Occipital lobe (tissue), 3 donors: ENCODE data around the gene PDCL3. TPM values are rescaled to one million over a fixed set of nuclear protein-coding genes. Genes with fewer than 3 reads are reported as not detected.

ENCODE experiments used
- DNase-seq: peaks from one replicate; lab custom pipeline; 2025; lab: John Stamatoyannopoulos, UW
- small RNA-seq: library from RNA; depleted of rRNA; stranded (forward); fragments of <200 nt; gene quantifications from one replicate; pipeline ENCODE3, GENCODE V24; 2014
- total RNA-seq: library from RNA; depleted of rRNA; stranded (reverse); fragments of >200 nt; gene quantifications from one replicate; pipeline ENCODE4 v1.2.3, GENCODE V29; 2014

PDCL3 gene
- total RNA-seq, 1 donor from 2014 or later: 8.1 TPM

DNA sequence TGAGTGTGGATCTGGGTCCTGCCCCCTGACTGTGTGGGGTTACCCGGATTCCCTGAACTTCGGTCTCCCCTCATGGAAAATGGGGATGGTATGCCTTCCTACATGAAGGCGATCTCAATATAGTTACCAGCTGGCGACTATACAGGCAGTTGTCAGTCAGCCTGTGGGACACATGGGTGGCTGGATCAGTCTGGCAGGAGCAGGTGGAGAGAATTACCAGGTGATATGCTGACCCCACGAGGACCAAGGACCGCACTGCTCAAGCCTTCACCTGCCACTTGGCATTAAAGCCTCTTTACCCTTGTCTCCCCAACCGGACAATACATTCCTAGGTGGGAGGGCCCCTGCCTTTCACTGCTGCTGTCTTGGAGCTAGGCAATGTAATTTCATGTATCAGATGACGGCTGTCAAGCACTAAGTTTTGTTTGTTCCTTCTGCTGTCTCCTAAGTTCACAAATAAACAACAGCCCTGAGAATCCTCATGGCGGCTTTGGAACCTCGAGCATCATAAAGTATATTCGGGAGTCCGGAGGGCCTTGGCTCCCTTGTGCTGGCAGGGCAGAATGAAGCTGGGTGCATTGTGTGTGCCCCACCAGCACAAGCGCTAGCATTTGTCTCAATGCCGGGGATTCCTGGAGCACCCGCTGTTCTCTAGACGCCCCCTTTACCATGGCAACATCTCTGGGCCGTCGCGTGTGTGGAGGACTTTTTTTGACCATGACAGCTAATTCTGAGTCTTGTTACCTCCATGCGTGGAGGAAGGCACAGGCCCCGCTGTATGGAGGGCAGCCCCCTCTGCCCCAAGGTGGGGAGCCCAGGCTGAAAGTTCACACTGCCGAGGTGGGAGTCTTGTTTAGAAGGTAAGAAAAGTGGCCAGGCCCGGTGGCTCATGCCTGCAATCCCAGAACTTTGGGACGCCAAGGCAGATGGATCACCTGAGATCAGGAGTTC lies 48.6 kb downstream of the PDCL3 start:
- DNase-seq: no peak

DNA sequence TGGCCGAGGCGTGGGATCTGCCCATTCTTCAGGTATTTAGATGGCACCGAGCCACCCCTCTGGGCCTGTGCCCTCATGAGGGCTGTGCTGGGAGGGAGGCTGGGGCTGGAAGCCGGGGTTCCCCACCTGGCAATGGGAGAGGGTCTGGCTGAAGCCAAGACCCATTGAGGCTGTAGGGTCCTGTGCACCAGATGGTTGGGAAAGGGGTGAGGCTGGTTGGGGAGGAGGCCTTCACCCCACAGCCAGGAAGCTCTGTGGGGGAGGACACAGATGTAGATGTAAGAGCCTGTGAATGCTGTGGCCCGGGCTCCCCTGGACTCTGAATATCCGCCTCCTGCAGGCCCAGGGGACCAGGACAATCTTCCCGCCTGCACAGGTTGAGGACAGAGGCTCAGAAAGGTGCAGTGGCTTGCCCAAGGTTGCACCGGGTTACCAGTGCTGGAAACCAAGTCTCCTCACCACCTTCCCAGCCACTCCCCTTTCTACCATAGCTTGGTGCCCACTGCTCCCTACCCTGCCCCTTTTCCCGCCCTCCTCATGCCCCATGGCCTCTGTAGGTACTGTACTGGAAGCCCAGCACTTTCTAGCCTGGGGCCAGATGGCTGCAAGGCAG lies 49.7 kb downstream of the PDCL3 start:
- DNase-seq: no peak

DNA sequence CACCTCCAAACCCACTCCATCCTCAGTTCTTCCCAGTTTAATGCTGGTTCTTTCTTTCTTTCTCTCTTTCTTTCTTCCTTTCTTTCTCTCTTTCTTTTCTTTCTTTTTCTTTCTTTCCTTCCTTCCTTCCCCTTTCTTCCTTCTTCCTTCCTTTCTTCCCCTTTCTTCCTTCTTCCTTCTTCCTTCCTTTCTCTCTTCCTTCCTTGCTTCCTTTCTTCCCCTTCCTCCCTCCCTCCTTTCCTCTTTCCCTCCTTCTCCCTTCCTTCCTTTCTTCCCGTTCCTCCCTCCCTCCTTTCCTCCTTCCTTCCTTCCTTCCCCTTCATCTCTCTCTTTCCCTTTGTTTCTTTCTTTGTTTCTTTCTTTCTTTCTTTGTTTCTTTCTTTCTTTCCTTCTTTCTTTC lies 50.9 kb downstream of the PDCL3 start:
- no peak for DNase-seq

DNA sequence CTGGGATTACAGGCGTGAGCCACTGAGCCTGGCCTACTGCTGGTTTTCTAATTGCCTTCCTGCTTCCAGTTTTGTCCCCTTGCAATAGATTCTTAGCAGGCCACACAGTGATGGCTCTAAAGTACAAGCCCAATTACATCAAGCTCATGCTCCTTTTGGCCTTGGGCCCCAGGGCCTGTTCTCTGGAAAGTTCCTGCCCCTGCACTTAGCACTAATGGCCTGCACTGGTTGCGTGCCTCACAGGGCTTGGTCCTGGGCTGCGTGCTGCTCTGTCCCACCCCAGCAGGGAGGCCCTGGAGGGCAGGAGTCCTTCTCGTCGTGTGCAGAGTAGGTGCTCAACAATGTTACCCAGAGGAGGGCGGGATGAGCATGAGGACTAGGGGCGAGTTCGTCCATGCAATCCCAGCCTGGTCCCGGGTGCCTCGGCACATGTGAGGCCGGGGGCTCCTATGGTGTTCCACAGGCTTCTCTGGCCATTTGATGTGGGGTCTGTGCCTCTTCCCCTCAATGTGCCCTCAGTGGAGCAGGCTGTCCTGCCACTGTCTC lies 51.7 kb downstream of the PDCL3 start:
- DNase-seq: no peak

DNA sequence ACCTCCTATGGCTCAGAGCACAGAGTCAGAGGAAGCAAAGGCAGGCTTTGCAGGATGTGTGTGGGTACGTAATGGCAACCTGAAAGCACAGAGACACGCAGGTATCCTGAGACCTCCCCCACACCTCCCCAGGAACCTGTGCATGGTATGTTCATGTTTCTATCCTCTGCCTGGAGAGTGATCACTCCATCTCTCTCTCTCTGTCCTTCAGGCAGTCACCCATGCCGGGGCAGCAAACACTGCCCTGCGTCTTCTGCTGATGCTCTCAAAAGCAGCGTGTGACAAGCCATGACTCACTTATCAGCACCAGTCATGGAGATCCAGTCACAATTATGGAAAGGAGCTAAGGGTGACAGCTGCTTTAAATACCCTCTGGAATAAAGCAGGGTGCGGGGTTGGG lies 52.7 kb downstream of the PDCL3 start:
- no peak for DNase-seq

DNA sequence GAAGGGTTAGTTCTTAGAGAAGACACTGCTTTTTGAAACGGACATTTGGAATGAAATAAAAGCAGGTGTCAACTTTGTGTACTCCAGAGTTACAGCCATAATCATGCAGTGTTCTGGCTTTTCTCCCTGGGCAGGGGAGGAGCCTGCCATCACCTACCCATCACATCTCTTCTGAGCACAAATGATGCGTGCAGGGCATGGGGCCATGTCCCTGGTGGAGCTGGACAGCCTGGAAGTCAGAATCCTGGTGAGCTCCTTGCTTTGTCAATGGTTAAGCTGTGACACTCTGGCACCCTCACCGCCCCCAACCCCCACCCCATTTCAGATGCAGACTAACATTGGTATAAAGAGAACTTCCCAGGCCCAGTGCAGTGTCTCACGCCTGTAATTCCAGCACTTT lies 53.1 kb downstream of the PDCL3 start:
- no peak for DNase-seq

DNA sequence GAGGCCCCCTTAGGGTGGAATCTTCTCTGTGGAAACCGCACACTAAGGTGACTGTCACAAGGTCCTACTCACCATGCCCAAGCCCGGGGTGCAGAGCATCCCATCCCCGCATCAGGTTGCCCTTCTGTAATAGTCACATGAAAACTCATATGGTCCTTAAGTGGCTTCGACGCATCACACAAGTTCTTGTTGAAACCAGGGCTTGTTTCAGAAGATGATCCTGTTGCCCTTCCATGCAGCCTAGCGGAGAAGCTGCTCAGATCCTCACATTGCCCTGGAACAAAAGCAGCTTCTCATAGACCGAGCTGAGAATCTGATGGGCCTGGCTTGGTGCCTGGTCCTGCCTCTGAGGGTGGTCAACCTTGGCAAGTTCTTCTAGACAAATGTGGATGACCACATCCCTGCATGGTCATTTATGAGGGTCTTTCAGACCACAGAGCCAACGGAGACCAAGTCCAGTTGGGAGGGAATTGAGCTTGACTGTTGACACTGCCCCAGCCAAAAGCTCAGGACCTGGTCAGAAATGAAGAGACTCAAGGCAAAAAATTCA lies 54.1 kb downstream of the PDCL3 start:
- DNase-seq: no peak

DNA sequence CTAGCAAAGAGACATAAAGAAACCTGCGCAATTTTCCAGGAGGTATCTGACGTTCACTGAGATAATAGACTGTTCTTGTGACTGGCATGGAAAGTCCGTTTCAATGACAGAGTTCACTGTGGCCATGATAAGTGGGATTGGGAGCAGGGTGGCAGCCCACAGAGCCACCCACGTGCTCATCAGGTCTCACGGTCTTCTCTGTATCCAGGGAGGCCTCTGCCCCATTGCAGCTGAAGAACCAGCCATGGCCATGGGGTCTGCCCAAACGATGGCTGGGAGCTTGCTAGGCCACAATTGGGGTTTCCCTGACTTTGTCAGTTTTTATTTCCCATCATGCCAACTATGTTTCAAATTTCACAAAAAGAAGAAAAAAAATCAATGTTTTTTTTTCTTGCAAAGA lies 57.2 kb downstream of the PDCL3 start:
- DNase-seq: no peak

DNA sequence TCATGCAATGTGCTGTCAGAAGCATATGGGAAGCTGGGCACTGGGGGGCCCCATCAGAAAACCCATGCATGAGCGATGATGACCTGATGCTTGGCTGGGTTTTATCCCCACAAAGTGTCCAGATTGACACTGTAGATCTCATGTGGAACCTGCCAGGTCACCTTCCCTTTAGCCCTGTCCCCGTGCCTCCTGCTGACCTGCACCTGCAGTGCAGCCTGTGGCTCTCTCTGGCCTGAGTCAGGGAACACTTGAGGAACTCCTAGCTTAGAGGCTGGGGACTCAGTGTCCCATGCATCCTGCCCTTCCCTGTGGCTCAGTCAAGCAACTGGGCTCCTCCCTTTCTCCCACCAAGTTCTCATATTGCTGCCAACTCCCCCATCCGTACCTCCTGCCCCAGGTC lies 57.7 kb downstream of the PDCL3 start:
- DNase-seq: no peak

DNA sequence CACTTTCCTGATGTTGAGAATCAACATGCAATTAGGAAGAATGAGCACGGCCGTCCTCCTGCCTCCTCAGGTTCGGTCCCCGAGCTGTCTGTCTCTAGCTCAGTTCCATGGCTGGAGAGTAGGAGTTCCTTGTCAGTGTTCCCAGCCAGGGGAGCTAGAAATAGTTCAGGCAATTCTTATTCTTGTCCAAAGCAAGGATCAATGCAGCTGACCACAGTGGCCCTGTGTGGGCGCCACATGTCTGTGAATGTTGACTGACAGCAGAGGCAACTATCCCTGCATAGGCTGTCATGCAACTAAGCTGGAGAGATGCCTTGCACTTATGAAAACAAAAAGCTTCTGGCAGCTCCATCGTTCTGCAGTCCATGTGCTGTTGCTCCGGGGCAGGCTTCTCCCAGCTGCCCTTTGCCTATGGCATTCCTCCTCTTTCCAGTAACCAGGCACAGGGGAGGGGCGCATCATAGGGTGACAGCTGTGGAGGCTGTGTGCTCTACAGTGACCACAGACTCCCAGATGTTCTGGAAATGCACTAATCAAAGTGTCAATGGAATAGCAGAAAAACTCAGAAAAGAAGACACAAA lies 58.7 kb downstream of the PDCL3 start:
- DNase-seq: no peak

DNA sequence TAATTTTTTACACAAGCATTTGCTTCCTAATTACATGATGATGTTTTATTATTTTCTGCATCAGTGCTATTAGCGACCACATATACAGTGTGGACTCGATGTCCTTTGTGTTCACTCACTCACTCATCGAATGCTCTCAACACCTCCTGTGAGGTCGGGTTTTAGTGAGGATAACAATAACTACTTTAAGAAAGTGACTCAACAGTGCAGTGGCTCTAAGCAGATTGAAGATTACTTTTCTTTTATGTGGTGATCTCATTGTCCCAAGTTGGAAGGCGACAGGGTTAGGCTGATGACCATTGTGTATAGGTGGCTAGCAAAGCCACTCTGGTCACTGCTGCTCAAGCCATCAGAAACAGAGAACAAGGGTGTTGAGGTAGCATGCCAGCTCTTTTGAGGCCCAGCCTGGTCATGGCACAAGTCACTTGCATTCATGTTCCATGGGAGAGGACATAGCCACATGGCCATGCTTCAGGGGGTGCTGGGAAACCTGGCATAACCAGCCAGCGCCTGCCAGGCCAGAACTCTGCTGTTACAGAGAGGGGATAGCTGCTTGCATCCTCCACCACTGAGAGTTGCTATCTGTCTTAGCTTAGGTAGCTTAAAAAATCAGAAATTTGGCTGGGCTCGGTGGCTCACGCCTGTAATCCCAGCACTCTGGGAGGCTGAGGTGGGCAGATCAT lies 60.4 kb downstream of the PDCL3 start:
- DNase-seq: no peak

DNA sequence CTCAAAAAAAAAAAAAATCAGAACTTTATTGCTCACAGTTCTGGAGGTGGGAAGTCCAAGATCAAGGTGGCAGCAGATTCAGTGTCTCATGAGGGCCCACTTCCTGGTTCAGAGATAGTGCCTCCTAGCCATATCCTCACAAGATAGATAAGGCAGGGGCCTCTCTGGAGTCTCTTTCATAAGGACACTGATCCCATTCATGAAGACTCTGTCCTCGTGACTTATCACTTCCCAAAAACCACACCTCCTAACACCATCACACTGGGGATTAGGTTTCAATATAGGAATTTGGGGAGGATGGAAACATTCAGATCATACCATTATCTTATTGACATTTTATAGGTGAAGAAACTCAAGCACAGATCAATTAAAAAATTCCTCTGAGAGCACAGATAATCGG lies 61.1 kb downstream of the PDCL3 start:
- DNase-seq: no peak

DNA sequence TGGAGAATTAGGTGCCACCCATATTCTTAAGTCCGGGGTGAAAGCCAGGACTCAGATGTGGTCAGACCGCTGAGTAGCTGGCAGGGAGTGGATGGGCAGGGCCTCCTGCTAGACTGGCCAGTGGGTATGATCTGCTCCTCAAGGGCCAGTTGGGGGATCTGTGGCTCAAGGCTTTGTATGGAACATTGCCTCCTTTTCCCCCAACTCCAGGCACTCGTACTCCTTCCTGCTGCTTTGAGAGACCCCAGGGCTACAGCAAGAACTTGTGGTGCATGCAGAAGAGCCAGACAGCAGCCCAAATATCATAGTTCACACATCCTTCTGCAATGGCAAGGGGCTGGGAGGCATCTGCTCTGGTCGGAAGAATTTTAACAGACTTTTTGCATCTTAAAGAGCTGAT lies 61.7 kb downstream of the PDCL3 start:
- no peak for DNase-seq

DNA sequence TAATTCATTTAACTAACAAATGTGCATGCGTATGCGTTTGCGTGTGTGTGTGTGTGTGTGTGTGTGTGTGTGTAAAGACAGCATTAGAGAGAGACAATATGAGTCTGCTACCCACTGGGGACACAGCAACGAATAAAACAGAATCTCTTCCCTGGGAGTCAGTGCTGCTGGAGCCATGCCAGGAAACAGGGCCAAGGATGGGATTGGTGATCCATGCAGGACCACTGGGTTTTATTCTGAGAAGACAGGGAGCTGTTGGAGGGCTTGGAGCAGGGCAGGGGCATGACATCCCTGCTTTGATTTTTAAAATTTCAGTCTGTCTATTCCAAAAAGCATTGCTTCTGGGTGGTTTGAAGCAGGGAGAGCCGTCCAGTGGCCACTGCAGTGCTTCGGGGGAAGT lies 62.9 kb downstream of the PDCL3 start:
- no peak for DNase-seq

Small RNA genes within 50 kb of the gene (small RNA-seq; reads per million reads assigned to genes)
- not detected for gene HMGN2P22

Other genes with a start within 250 kb of the PDCL3 start
- gene LONRF2, start 240.5 kb upstream of the PDCL3 start, total RNA-seq: 58.3 TPM
- gene CHST10, start 145.3 kb upstream of the PDCL3 start, total RNA-seq: 82.2 TPM
- gene NMS, start 92.5 kb upstream of the PDCL3 start, total RNA-seq: not detected